K562 (cell line): Measurements from ENCODE around the gene RAVER2. TPM values are rescaled to one million over a fixed set of nuclear protein-coding genes. Genes with fewer than 3 reads are reported as not detected.

ENCODE experiments used
- EP300 ChIP-seq: IDR thresholded peaks from 2 replicates; pipeline ENCODE4 v1.6.1; 2012; ENCODE audit warnings: low read length, improper control_type of control experiment
- GATAD2B ChIP-seq: fragments of 450-650 bp; IDR thresholded peaks from 2 replicates; pipeline ENCODE4 v1.6.1; 2017; ENCODE audit warnings: mild to moderate bottlenecking, borderline replicate concordance
- HDGF ChIP-seq: fragments of 450-650 bp; IDR thresholded peaks from 2 replicates; pipeline ENCODE4 v1.6.1; 2016
- KDM5B ChIP-seq: fragments of 200-600 bp; sonication (generic); IDR thresholded peaks from 2 replicates; pipeline ENCODE4 v1.6.1; 2012; ENCODE audit warnings: low read depth, mild to moderate bottlenecking, moderate library complexity, low read length, control low read depth, inconsistent platforms; ENCODE audit not compliant: insufficient replicate concordance
- KLF16 ChIP-seq: IDR thresholded peaks from 2 replicates; pipeline ENCODE4 v1.6.1; 2016; ENCODE audit warnings: antibody characterized with exemption
- MEIS2 ChIP-seq: fragments of 450-650 bp; IDR thresholded peaks from 2 replicates; pipeline ENCODE4 v1.6.1; 2014; ENCODE audit warnings: mild to moderate bottlenecking; ENCODE audit not compliant: partially characterized antibody
- NFE2 ChIP-seq: IDR thresholded peaks from 2 replicates; pipeline ENCODE4 v1.6.1; 2014; ENCODE audit warnings: antibody characterized with exemption, low read depth
- PHF20 ChIP-seq: fragments of 450-650 bp; IDR thresholded peaks from 2 replicates; pipeline ENCODE4 v1.6.1; 2018; ENCODE audit not compliant: partially characterized antibody
- TCF3 ChIP-seq: sonication (generic); formaldehyde crosslinking; IDR thresholded peaks from 2 replicates; pipeline ENCODE4 v1.4.0; 2020; ENCODE audit warnings: mild to moderate bottlenecking, missing genetic modification reagents
- THRAP3 ChIP-seq: fragments of 450-650 bp; IDR thresholded peaks from 2 replicates; pipeline ENCODE4 v1.6.1; 2016; ENCODE audit warnings: mild to moderate bottlenecking, inconsistent platforms, borderline replicate concordance
- YBX1 ChIP-seq: fragments of 450-650 bp; IDR thresholded peaks from 2 replicates; pipeline ENCODE4 v1.7.1; 2016; ENCODE audit warnings: mild to moderate bottlenecking
- ZNF184 ChIP-seq: sonication (generic); formaldehyde crosslinking; IDR thresholded peaks from 2 replicates; pipeline ENCODE4 v1.5.0; 2020; ENCODE audit warnings: missing genetic modification reagents
- ZNF274 ChIP-seq: IDR thresholded peaks from 2 replicates; pipeline ENCODE4 v1.6.1; 2011; ENCODE audit warnings: low read depth, mild to moderate bottlenecking, low read length, moderate library complexity, borderline replicate concordance
- polyA plus RNA-seq, 8 experiments: library from polyadenylated mRNA; depleted of rRNA in 4 of 8; stranded (reverse) in 5 of 8; unstranded in 3 of 8; fragments of >200 nt; fragmentation: Nextera tagmentation in 2 of 8; fragmentation: Illumina TruSeq in 1 of 8; extraction: Ambion mirVana in 2 of 8; extraction: Trizol in 1 of 8; gene quantifications; 2 replicates each; pipeline versions ENCODE4 v1.2.1 to v1.2.3, GENCODE V29; 2011 to 2014; ENCODE audit warnings: inconsistent platforms in 1 of 8, missing spikeins in 1 of 8
- total RNA-seq, 7 experiments: library from RNA; depleted of rRNA in 6 of 7; stranded (reverse); fragments of >200 nt in 6 of 7; fragmentation: Illumina TruSeq in 2 of 7; extraction: Trizol in 2 of 7; gene quantifications; 2 replicates each; pipeline versions ENCODE4 v1.2.1 to v1.2.3, GENCODE V29; 2011 to 2021; ENCODE audit warnings: low replicate concordance in 1 of 7
- TF ChIP-seq, protein P1 (sequence below): fragments of 450-650 bp; IDR thresholded peaks from 2 replicates; pipeline ENCODE4 v1.7.1; 2018; ENCODE audit warnings: mild to moderate bottlenecking, low read depth; ENCODE audit not compliant: partially characterized antibody
- TF ChIP-seq, protein P2 (sequence below): fragments of 450-650 bp; IDR thresholded peaks from 2 replicates; pipeline ENCODE4 v1.6.1; 2016
- TF ChIP-seq, protein P3 (sequence below), 2 experiments: fragments of 450-650 bp; formaldehyde crosslinking in 1 of 2; IDR thresholded peaks; 2 replicates each; pipeline versions ENCODE4 v1.4.0 to v1.6.1; 2014 to 2020; ENCODE audit warnings: mild to moderate bottlenecking in 2 of 2, borderline replicate concordance in 1 of 2, low read depth in 1 of 2

Gene RAVER2
- total and polyA plus RNA-seq, 9 of the 15 experiments (the other 6 are each of a cell fraction or from before 2014, with no cell fraction given), result 1.8 to 6.1 (median 4.4) TPM

- TF ChIP-seq, protein P1, sequence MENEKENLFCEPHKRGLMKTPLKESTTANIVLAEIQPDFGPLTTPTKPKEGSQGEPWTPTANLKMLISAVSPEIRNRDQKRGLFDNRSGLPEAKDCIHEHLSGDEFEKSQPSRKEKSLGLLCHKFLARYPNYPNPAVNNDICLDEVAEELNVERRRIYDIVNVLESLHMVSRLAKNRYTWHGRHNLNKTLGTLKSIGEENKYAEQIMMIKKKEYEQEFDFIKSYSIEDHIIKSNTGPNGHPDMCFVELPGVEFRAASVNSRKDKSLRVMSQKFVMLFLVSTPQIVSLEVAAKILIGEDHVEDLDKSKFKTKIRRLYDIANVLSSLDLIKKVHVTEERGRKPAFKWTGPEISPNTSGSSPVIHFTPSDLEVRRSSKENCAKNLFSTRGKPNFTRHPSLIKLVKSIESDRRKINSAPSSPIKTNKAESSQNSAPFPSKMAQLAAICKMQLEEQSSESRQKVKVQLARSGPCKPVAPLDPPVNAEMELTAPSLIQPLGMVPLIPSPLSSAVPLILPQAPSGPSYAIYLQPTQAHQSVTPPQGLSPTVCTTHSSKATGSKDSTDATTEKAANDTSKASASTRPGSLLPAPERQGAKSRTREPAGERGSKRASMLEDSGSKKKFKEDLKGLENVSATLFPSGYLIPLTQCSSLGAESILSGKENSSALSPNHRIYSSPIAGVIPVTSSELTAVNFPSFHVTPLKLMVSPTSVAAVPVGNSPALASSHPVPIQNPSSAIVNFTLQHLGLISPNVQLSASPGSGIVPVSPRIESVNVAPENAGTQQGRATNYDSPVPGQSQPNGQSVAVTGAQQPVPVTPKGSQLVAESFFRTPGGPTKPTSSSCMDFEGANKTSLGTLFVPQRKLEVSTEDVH, result peak; percentile 58
- TF ChIP-seq THRAP3, result 0 out of 2 replicates have a peak, but pooled peaks have one; percentile 75
- peak; percentile 97 for TF ChIP-seq TCF3
- TF ChIP-seq ZNF184 (CRISPR knock-in tag), result peak; percentile 98
- peak; percentile 92 for TF ChIP-seq KLF16
- peak; percentile 96 for TF ChIP-seq EP300
- TF ChIP-seq, protein P2, sequence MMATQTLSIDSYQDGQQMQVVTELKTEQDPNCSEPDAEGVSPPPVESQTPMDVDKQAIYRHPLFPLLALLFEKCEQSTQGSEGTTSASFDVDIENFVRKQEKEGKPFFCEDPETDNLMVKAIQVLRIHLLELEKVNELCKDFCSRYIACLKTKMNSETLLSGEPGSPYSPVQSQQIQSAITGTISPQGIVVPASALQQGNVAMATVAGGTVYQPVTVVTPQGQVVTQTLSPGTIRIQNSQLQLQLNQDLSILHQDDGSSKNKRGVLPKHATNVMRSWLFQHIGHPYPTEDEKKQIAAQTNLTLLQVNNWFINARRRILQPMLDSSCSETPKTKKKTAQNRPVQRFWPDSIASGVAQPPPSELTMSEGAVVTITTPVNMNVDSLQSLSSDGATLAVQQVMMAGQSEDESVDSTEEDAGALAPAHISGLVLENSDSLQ, result peak; percentile 80
- peak; percentile 84 for TF ChIP-seq MEIS2
- peak; percentile 50 for TF ChIP-seq NFE2
- TF ChIP-seq GATAD2B, result peak; percentile 74; the same call in 1 of the 2 replicates
- TF ChIP-seq YBX1, result no peak
- TF ChIP-seq PHF20, result peak; percentile 42
- TF ChIP-seq, protein P3, sequence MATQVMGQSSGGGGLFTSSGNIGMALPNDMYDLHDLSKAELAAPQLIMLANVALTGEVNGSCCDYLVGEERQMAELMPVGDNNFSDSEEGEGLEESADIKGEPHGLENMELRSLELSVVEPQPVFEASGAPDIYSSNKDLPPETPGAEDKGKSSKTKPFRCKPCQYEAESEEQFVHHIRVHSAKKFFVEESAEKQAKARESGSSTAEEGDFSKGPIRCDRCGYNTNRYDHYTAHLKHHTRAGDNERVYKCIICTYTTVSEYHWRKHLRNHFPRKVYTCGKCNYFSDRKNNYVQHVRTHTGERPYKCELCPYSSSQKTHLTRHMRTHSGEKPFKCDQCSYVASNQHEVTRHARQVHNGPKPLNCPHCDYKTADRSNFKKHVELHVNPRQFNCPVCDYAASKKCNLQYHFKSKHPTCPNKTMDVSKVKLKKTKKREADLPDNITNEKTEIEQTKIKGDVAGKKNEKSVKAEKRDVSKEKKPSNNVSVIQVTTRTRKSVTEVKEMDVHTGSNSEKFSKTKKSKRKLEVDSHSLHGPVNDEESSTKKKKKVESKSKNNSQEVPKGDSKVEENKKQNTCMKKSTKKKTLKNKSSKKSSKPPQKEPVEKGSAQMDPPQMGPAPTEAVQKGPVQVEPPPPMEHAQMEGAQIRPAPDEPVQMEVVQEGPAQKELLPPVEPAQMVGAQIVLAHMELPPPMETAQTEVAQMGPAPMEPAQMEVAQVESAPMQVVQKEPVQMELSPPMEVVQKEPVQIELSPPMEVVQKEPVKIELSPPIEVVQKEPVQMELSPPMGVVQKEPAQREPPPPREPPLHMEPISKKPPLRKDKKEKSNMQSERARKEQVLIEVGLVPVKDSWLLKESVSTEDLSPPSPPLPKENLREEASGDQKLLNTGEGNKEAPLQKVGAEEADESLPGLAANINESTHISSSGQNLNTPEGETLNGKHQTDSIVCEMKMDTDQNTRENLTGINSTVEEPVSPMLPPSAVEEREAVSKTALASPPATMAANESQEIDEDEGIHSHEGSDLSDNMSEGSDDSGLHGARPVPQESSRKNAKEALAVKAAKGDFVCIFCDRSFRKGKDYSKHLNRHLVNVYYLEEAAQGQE (IDR thresholded peaks at IDR 0.05; ENCODE audit: borderline replicate concordance), result peak; percentile 57; the same call in 1 of the 2 replicates
- TF ChIP-seq, protein P3 (CRISPR knock-in tag; IDR thresholded peaks at IDR 0.05; ENCODE audit: low read depth), result no peak
- TF ChIP-seq KDM5B, result peak; percentile 73
- TF ChIP-seq ZNF274, result no peak; the same call in 1 of the 2 replicates
- no peak for TF ChIP-seq HDGF
These were observed 119.4 kb downstream of the RAVER2 start (continued) for GRCh38 chr1:64864018-64864940.
